ENCODE results near the gene LDLRAD4.

LDLRAD4 gene

DNA sequence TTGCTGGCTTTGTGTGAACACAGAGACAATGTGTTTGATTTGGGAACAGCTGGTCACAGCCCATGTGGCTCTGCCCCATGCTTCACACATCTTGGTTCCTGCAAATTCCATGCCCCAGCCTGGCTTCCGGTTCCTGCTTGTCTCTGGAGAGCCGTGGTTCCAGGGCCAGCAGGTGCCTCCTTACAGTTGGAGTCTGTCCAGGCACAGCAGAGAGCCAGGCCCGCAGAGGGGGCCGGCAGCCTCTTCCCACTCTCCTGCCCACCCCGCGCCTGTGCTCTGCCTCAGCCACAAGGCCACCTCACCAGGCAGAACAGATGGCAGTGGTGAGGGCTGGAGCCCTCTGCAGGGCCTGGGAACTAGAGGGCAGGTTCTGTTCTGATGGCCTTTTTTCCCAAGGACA is 81.5 kb downstream of the LDLRAD4 start:
- no peak overlapping the region for H3K27ac ChIP-seq (ENCODE audit: low read depth, low read length)

DNA sequence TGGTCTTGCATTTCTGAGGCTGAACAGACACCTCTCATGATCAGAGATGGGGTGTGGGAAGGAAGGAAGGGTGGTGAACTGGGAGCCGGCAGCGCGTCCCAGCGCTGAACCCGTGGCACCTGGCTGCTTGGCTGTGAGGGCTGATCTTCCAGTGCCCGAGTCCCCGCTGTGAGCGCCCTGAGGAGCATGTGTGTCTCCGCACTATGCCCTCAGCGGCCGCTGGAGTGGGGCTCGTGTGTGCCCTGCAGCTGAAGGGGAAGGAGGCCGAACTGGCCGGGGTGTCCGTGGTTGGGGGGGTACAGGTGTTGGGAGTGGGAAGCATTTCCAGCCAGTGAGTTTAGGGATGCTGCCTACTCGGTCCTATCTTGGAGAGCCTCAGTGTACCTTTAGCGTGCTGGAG is 82.2 kb downstream of the LDLRAD4 start:
- Histone ChIP-seq H3K4me1 (ENCODE audit: control insufficient read depth in 5 of 5, insufficient read depth in 5 of 5, low read length in 5 of 5) (peaks cover 2 to 29% (median 14%) of the 10 kb centered on the region in 5 donors), H3K27me3 (ENCODE audit: control insufficient read depth in 5 of 5, insufficient read depth in 4 of 5, low read length in 5 of 5) (no peaks in the 10 kb centered on the region), H3K27ac (ENCODE audit: low read depth, low read length) (no peak overlapping the region), H3K9me3 (ENCODE audit: control insufficient read depth in 5 of 5, low read length in 5 of 5) (no peaks in the 10 kb centered on the region), H3K4me3 (ENCODE audit: low read depth in 1 of 5, low read length in 5 of 5) (no peak overlapping the region), H3K36me3 (ENCODE audit: control insufficient read depth in 5 of 5, insufficient read depth in 5 of 5, low read length in 5 of 5) (no peaks in the 10 kb centered on the region), H3K9ac (ENCODE audit: low read length in 5 of 5) (no peak overlapping the region)

More for the DNA sequence above, 81.5 kb downstream of the LDLRAD4 start:
- H3K27me3 ChIP-seq (ENCODE audit: control insufficient read depth in 5 of 5, insufficient read depth in 4 of 5, low read length in 5 of 5) = no peaks in the 10 kb centered on the region
- no peak overlapping the region for H3K4me3 ChIP-seq (ENCODE audit: low read depth in 1 of 5, low read length in 5 of 5)
- H3K9me3 ChIP-seq (ENCODE audit: control insufficient read depth in 5 of 5, low read length in 5 of 5) = no peaks in the 10 kb centered on the region
- no peak overlapping the region for H3K9ac ChIP-seq (ENCODE audit: low read length in 5 of 5)
- peaks cover 2 to 29% (median 14%) of the 10 kb centered on the region in 5 donors for H3K4me1 ChIP-seq (ENCODE audit: control insufficient read depth in 5 of 5, insufficient read depth in 5 of 5, low read length in 5 of 5)
- H3K36me3 ChIP-seq (ENCODE audit: control insufficient read depth in 5 of 5, insufficient read depth in 5 of 5, low read length in 5 of 5) = peaks cover 0 to 4% (median 0%) of the 10 kb centered on the region in 5 donors

DNA sequence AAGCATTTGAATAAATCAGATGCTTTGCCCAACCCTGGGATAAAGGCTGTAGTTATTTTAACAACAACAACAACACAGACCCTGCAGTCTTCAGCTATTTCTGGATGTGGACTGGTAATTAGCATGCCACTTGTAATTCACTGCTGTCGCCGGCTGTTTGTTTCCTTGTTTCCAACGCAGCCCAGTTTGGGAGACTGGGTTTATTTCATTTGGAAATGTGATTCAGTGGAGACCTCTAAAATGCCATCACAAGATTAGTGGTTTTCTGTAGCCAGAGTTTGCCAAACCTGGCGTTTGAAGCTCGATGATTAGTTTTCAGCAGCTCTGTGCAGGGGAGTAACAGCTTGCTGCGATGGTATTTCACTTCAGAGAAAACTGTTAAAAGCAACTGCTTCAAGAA is 83.5 kb downstream of the LDLRAD4 start:
- Histone ChIP-seq H3K4me1 (ENCODE audit: control insufficient read depth in 5 of 5, insufficient read depth in 5 of 5, low read length in 5 of 5) (peaks cover 2 to 34% (median 16%) of the 10 kb centered on the region in 5 donors), H3K27ac (ENCODE audit: low read depth, low read length) (no peak overlapping the region)

DNA sequence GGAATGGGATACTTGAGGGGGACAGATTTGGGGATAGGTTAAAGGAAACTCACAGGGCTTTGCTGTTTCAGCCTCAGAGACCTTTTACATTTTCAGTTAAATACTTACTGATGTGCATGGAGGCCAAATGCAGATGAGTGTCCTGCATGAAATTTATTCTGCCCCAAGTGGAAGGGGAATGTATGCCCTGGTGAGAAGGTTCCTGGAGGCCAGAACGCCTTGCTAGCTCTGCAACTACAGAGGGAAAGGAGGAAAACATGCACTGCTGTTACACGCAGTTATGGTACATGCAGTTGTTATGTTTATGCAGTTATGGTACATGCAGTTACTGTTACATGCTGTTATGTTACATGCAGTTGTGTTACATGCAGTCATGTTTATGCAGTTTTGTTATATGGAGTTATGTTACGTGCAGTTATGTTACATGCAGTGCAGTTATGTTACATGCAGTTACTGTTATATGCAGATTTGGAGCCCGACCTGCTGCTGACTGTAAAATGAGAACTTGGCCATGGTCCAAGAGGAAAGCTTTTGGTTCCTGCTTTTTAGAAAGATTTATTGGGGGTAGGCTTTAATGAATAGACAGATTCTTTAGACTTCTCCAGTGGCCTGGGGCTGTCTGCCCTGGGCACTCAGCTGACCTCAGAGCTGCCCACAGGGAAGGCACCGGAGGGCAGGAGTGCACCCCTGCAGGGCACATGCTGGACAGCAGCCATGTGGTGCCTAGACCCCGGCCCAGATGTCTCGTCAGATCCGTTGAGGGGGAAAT is 84.1 kb downstream of the LDLRAD4 start:
- Histone ChIP-seq H3K27me3 (ENCODE audit: control insufficient read depth in 5 of 5, insufficient read depth in 4 of 5, low read length in 5 of 5) (no peaks in the 10 kb centered on the region), H3K4me3 (ENCODE audit: low read depth in 1 of 5, low read length in 5 of 5) (peak overlapping the region in 1 of 5 donors; percentile 27), H3K36me3 (ENCODE audit: control insufficient read depth in 5 of 5, insufficient read depth in 5 of 5, low read length in 5 of 5) (no peaks in the 10 kb centered on the region), H3K9ac (ENCODE audit: low read length in 5 of 5) (no peak overlapping the region), H3K9me3 (ENCODE audit: control insufficient read depth in 5 of 5, low read length in 5 of 5) (no peaks in the 10 kb centered on the region), H3K27ac (ENCODE audit: low read depth, low read length) (no peak overlapping the region), H3K4me1 (ENCODE audit: control insufficient read depth in 5 of 5, insufficient read depth in 5 of 5, low read length in 5 of 5) (peaks cover 2 to 34% (median 16%) of the 10 kb centered on the region in 5 donors)

More for the DNA sequence above, 83.5 kb downstream of the LDLRAD4 start:
- Histone ChIP-seq H3K36me3 (ENCODE audit: control insufficient read depth in 5 of 5, insufficient read depth in 5 of 5, low read length in 5 of 5) (no peaks in the 10 kb centered on the region), H3K4me3 (ENCODE audit: low read depth in 1 of 5, low read length in 5 of 5) (no peak overlapping the region), H3K27me3 (ENCODE audit: control insufficient read depth in 5 of 5, insufficient read depth in 4 of 5, low read length in 5 of 5) (no peaks in the 10 kb centered on the region), H3K9me3 (ENCODE audit: control insufficient read depth in 5 of 5, low read length in 5 of 5) (no peaks in the 10 kb centered on the region), H3K9ac (ENCODE audit: low read length in 5 of 5) (no peak overlapping the region)

DNA sequence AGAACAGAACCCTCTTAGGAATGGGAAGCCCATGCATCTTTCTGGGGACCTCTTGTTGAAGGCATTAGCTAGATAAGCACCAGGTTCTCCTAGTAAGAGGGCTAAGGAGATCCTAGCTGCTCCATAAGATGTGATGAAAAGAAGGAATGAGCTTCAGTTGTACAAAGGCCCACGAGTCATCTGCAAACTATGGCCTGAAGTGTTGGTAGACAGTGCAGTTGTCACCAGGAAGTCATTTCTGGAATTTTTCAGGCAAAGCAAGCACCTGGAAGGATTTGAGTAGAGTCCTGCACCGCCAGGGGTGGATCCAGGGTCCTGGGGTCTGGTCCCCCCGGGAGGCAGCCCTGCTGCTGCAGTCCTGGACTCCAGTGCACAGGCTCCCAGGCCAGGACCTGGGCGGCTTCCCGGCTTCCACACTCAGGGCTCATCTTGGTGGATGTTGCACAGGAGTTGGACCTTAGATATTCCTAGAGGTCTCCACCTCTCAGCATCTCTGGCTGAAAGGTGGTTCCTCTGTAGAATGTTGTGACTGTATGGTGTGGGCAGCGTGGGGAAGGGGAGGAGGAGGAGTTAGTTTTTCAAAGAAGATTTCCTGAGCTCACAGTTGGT is 85.3 kb downstream of the LDLRAD4 start:
- H3K4me3 ChIP-seq (ENCODE audit: low read depth in 1 of 5, low read length in 5 of 5) = no peak overlapping the region
- peaks cover 2 to 34% (median 16%) of the 10 kb centered on the region in 5 donors for H3K4me1 ChIP-seq (ENCODE audit: control insufficient read depth in 5 of 5, insufficient read depth in 5 of 5, low read length in 5 of 5)
- no peak overlapping the region for H3K27ac ChIP-seq (ENCODE audit: low read depth, low read length)
- no peaks in the 10 kb centered on the region for H3K36me3 ChIP-seq (ENCODE audit: control insufficient read depth in 5 of 5, insufficient read depth in 5 of 5, low read length in 5 of 5)
- no peaks in the 10 kb centered on the region for H3K27me3 ChIP-seq (ENCODE audit: control insufficient read depth in 5 of 5, insufficient read depth in 4 of 5, low read length in 5 of 5)
- H3K9me3 ChIP-seq (ENCODE audit: control insufficient read depth in 5 of 5, low read length in 5 of 5) = no peaks in the 10 kb centered on the region
- H3K9ac ChIP-seq (ENCODE audit: low read length in 5 of 5) = no peak overlapping the region

DNA sequence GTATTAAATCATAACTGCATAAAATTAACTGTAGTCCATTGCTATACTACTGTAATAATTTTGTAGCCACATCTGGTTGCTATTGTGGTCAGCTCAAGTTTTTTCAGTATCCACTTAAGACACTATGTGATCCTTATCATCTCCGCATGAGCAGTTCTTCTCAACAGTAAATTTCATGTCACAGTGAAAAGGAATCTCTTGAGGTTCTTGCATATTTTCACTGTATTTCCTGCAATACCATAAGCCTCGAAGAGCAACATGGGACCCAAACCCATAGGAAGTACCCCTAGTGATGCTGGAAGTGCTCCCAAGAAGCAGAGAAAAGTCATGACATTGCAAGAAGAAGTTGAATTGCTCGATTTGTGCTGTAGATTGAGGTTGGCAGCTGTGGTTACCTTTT is 86.7 kb downstream of the LDLRAD4 start:
- peaks cover under 1 to 27% (median 16%) of the 10 kb centered on the region in 5 donors for H3K4me1 ChIP-seq (ENCODE audit: control insufficient read depth in 5 of 5, insufficient read depth in 5 of 5, low read length in 5 of 5)
- H3K27me3 ChIP-seq (ENCODE audit: control insufficient read depth in 5 of 5, insufficient read depth in 4 of 5, low read length in 5 of 5) = no peaks in the 10 kb centered on the region
- H3K9me3 ChIP-seq (ENCODE audit: control insufficient read depth in 5 of 5, low read length in 5 of 5) = no peaks in the 10 kb centered on the region
- H3K9ac ChIP-seq (ENCODE audit: low read length in 5 of 5) = no peak overlapping the region
- H3K36me3 ChIP-seq (ENCODE audit: control insufficient read depth in 5 of 5, insufficient read depth in 5 of 5, low read length in 5 of 5) = no peaks in the 10 kb centered on the region
- no peak overlapping the region for H3K27ac ChIP-seq (ENCODE audit: low read depth, low read length)
- no peak overlapping the region for H3K4me3 ChIP-seq (ENCODE audit: low read depth in 1 of 5, low read length in 5 of 5)

DNA sequence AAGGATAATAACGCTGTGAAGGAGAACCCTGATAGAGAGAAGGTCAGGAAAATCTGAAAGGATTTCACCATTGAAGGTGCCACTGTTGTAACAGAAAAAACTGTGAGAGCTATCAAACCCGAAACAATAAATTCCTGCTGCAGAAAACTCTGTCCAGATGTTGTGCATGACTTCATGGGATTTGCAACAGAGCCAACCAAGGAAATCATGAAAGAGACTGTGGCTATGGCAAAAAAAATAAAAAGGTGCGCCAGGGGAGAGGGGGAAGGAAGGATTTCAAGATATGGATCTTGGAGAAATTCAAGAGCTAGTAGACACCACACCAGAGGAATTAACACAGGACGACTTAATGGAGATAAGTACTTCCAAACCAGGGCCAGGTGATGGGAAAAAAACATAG is 88.0 kb downstream of the LDLRAD4 start:
- Histone ChIP-seq H3K27me3 (ENCODE audit: control insufficient read depth in 5 of 5, insufficient read depth in 4 of 5, low read length in 5 of 5) (no peaks in the 10 kb centered on the region), H3K9me3 (ENCODE audit: control insufficient read depth in 5 of 5, low read length in 5 of 5) (no peaks in the 10 kb centered on the region), H3K36me3 (ENCODE audit: control insufficient read depth in 5 of 5, insufficient read depth in 5 of 5, low read length in 5 of 5) (peaks cover 0 to 4% (median 0%) of the 10 kb centered on the region in 5 donors), H3K4me1 (ENCODE audit: control insufficient read depth in 5 of 5, insufficient read depth in 5 of 5, low read length in 5 of 5) (peaks cover 0 to 25% (median 16%) of the 10 kb centered on the region in 5 donors), H3K27ac (ENCODE audit: low read depth, low read length) (no peak overlapping the region), H3K4me3 (ENCODE audit: low read depth in 1 of 5, low read length in 5 of 5) (no peak overlapping the region), H3K9ac (ENCODE audit: low read length in 5 of 5) (no peak overlapping the region)

DNA sequence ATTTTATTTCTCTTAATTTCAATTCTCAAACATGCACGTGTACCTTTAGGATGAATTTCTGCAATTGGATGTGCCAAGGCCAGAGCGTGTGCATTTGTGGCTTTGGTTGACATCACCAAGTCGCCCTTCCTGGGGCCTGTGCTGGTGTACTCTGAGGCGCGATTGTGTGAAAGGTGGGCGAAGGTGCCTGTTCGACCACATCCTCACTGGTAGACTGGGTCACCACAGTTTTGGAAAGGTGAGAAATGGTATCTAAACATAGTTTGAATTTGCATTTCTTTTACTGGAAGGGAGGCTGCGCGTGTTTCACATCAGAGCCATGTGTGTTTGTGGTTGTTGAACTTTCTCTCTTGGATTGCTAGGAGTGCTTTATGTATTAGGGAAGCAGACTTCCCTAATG is 89.8 kb downstream of the LDLRAD4 start:
- no peak overlapping the region for H3K27ac ChIP-seq (ENCODE audit: low read depth, low read length)
- no peak overlapping the region for H3K4me3 ChIP-seq (ENCODE audit: low read depth in 1 of 5, low read length in 5 of 5)
- no peaks in the 10 kb centered on the region for H3K27me3 ChIP-seq (ENCODE audit: control insufficient read depth in 5 of 5, insufficient read depth in 4 of 5, low read length in 5 of 5)

DNA sequence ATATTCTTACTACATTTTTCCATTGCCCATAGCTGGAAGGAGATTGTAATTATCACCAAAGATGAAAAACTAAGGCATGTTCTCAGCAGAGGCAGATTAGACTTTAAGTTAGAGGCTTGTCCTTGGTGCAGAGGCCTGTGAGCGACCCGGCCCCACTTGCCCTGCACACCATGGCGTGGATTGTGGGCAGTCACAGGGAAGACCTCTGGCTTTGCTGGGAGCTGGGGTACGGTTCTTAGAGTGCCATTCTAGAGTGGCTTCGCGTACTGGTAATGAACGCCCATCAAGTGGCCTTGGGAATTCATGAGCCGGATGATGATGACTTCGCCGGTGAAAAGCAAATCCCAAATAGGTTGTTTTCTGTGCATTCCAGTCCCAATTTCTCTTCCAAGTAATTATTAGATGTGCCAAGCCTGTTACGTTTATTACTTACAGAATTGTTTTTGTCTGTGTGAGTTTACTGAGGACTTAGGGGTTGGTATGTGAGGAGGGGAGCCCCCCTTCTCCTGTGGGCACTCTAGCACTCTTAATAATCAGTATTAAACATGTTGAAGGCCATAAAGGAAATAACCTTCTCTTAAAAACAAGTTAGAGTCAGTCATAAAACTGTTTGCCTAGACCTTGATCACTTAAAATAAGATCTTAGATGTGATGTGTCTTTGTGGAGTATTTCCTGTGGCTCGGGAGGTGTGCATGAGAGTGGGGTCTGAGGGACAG is 90.6 kb downstream of the LDLRAD4 start:
- H3K9ac ChIP-seq (ENCODE audit: low read length in 5 of 5) = no peak overlapping the region

More for the DNA sequence above, 89.8 kb downstream of the LDLRAD4 start:
- no peaks in the 10 kb centered on the region for H3K9me3 ChIP-seq (ENCODE audit: control insufficient read depth in 5 of 5, low read length in 5 of 5)
- peaks cover 0 to 6% (median 3%) of the 10 kb centered on the region in 5 donors for H3K36me3 ChIP-seq (ENCODE audit: control insufficient read depth in 5 of 5, insufficient read depth in 5 of 5, low read length in 5 of 5)
- H3K9ac ChIP-seq (ENCODE audit: low read length in 5 of 5) = no peak overlapping the region
- H3K4me1 ChIP-seq (ENCODE audit: control insufficient read depth in 5 of 5, insufficient read depth in 5 of 5, low read length in 5 of 5) = peaks cover 0 to 10% (median 4%) of the 10 kb centered on the region in 5 donors

More for the DNA sequence above, 90.6 kb downstream of the LDLRAD4 start:
- H3K9me3 ChIP-seq (ENCODE audit: control insufficient read depth in 5 of 5, low read length in 5 of 5) = no peaks in the 10 kb centered on the region
- no peak overlapping the region for H3K4me3 ChIP-seq (ENCODE audit: low read depth in 1 of 5, low read length in 5 of 5)
- H3K27me3 ChIP-seq (ENCODE audit: control insufficient read depth in 5 of 5, insufficient read depth in 4 of 5, low read length in 5 of 5) = no peaks in the 10 kb centered on the region
- peaks cover 0 to 6% (median 4%) of the 10 kb centered on the region in 5 donors for H3K4me1 ChIP-seq (ENCODE audit: control insufficient read depth in 5 of 5, insufficient read depth in 5 of 5, low read length in 5 of 5)
- H3K36me3 ChIP-seq (ENCODE audit: control insufficient read depth in 5 of 5, insufficient read depth in 5 of 5, low read length in 5 of 5) = peaks cover 0 to 7% (median 3%) of the 10 kb centered on the region in 5 donors
- H3K27ac ChIP-seq (ENCODE audit: low read depth, low read length) = no peak overlapping the region
